Measurements from ENCODE around the gene RNF13.
"Not testable (repeated sequence)": the region's sequence is repeated elsewhere in the genome, so short reads cannot be mapped to it uniquely, and the experiment has no call there.

The RNF13 gene

DNA sequence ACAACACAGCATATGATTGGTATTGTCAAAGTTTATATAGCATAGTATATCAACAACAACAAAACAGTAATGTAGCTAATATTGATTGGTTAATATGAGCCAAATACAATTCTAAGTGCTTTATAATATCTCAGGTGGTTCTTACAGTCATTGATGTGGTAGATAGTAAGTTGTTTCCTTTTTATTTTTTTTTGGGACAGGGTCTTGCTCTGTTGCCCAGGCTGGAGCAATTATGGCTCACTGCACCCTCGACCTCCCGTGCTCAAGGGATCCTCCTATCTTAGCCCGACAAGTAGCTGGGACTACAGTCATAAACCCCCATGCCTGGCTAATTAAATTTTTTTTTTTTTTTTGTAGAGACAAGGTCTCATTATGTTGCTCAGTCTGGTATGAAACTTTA is 2.7 kb downstream of the RNF13 start:
- H3K27me3 ChIP-seq (ENCODE audit: control insufficient read depth in 1 of 2, insufficient read depth in 2 of 2, low read length in 2 of 2) = no peaks in the 10 kb centered on the region
- H3K36me3 ChIP-seq (ENCODE audit: control insufficient read depth in 1 of 2, insufficient read depth in 2 of 2, low read length in 2 of 2) = no peaks in the 10 kb centered on the region
- H3K4me1 ChIP-seq (ENCODE audit: control insufficient read depth in 1 of 2, insufficient read depth in 2 of 2, low read length in 2 of 2) = peaks cover 27 to 31% of the 10 kb centered on the region in 2 donors
- H3K27ac ChIP-seq (ENCODE audit: low read depth, low read length) = no peak overlapping the region
- H3K4me3 ChIP-seq (ENCODE audit: low read depth in 1 of 2, low read length in 2 of 2) = peak overlapping the region in 1 of 2 donors; percentile 45
- H3K9ac ChIP-seq (ENCODE audit: low read depth in 1 of 2, low read length in 2 of 2) = no peak overlapping the region
- no peaks in the 10 kb centered on the region for H3K9me3 ChIP-seq (ENCODE audit: control insufficient read depth in 1 of 2, low read length in 2 of 2)

DNA sequence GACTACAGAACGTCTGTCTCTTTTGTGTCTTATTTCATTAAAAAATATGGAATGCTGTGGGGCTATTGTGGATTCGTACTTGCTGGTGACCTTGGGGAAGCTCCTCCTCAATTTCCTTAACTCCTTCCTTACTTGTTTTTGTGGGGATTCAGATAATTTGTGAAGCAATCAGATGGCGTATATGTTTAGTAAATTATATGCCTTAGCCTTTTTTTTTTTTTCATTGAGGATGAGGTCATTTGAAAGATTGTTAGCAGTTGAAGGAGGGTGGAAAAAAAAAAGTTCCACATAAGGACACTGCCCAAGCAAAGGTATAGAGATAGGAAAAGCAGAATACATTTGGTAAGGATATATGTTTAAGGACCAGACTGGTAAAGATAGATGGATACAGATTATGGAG is 3.3 kb downstream of the RNF13 start:
- Histone ChIP-seq H3K27ac (ENCODE audit: low read depth, low read length) (no peak overlapping the region), H3K9me3 (ENCODE audit: control insufficient read depth in 1 of 2, low read length in 2 of 2) (no peaks in the 10 kb centered on the region), H3K4me3 (ENCODE audit: low read depth in 1 of 2, low read length in 2 of 2) (peak overlapping the region in 1 of 2 donors; percentile 45), H3K9ac (ENCODE audit: low read depth in 1 of 2, low read length in 2 of 2) (no peak overlapping the region), H3K36me3 (ENCODE audit: control insufficient read depth in 1 of 2, insufficient read depth in 2 of 2, low read length in 2 of 2) (no peaks in the 10 kb centered on the region), H3K4me1 (ENCODE audit: control insufficient read depth in 1 of 2, insufficient read depth in 2 of 2, low read length in 2 of 2) (peaks cover 27 to 31% of the 10 kb centered on the region in 2 donors), H3K27me3 (ENCODE audit: control insufficient read depth in 1 of 2, insufficient read depth in 2 of 2, low read length in 2 of 2) (no peaks in the 10 kb centered on the region)

DNA sequence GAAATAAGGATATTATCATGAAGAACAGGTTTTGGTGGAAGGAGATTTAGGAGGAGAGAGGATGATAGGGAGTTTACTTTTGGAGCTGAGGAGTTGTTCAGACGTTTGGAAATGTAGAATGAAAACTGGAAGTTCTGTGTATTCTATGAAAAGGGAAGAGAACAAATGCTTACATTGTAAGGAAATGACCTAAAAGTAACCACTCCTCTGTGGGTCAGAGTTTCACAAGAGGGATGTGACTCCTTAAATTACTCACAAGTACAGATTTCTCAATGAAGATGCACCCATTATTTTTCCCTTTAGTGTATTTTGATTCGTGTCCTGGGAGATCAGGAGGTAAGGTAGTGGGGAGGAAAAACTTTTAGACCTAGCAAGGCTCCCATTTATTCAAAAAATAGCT is 4.0 kb downstream of the RNF13 start:
- H3K4me3 ChIP-seq (ENCODE audit: low read depth in 1 of 2, low read length in 2 of 2) = no peak overlapping the region
- no peaks in the 10 kb centered on the region for H3K36me3 ChIP-seq (ENCODE audit: control insufficient read depth in 1 of 2, insufficient read depth in 2 of 2, low read length in 2 of 2)
- no peaks in the 10 kb centered on the region for H3K27me3 ChIP-seq (ENCODE audit: control insufficient read depth in 1 of 2, insufficient read depth in 2 of 2, low read length in 2 of 2)
- H3K4me1 ChIP-seq (ENCODE audit: control insufficient read depth in 1 of 2, insufficient read depth in 2 of 2, low read length in 2 of 2) = peaks cover 27 to 28% of the 10 kb centered on the region in 2 donors
- no peak overlapping the region for H3K9ac ChIP-seq (ENCODE audit: low read depth in 1 of 2, low read length in 2 of 2)
- H3K9me3 ChIP-seq (ENCODE audit: control insufficient read depth in 1 of 2, low read length in 2 of 2) = no peaks in the 10 kb centered on the region
- H3K27ac ChIP-seq (ENCODE audit: low read depth, low read length) = no peak overlapping the region

DNA sequence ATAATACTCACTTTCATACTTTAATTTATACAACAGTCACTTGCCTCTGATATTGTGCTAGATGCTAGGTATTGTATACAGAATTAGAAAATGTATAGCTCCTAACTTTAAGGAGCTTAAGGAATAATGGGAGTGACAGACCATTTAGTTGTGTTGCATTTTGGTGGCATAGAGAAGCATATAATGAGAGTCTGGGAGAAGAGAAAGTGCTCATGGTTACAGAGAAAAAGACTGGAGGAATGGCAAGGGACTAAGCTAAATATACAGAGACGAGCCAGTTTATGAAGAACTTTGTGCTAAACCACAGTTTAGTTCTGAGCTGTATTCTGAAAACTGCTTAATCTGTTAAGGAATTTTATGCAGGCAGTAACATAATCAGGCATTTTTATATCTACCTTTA is 6.4 kb downstream of the RNF13 start:
- Histone ChIP-seq H3K4me1 (ENCODE audit: control insufficient read depth in 1 of 2, insufficient read depth in 2 of 2, low read length in 2 of 2) (peaks cover 16 to 18% of the 10 kb centered on the region in 2 donors), H3K27ac (ENCODE audit: low read depth, low read length) (no peak overlapping the region), H3K9me3 (ENCODE audit: control insufficient read depth in 1 of 2, low read length in 2 of 2) (no peaks in the 10 kb centered on the region), H3K27me3 (ENCODE audit: control insufficient read depth in 1 of 2, insufficient read depth in 2 of 2, low read length in 2 of 2) (no peaks in the 10 kb centered on the region), H3K36me3 (ENCODE audit: control insufficient read depth in 1 of 2, insufficient read depth in 2 of 2, low read length in 2 of 2) (no peaks in the 10 kb centered on the region), H3K9ac (ENCODE audit: low read depth in 1 of 2, low read length in 2 of 2) (no peak overlapping the region), H3K4me3 (ENCODE audit: low read depth in 1 of 2, low read length in 2 of 2) (no peak overlapping the region)

DNA sequence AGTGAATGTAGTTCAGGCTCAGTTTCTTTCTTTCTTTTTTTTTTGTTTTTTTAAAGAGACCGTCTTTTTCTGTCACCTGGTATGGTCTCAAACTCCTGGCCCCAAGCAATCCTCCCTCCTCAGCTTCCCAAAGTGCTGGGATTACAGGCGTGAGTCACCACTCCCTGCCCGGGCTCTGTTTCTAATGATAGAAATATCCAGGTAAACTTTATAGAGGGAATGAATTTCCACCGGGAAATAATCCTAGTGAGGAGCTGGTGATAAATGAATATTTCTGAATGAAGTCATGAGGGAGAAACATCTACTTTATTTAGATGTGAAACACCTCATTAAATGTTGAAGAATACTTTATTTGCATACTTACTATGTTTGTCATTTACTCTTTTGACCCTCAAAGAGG is 7.2 kb downstream of the RNF13 start:
- Histone ChIP-seq H3K4me1 (ENCODE audit: control insufficient read depth in 1 of 2, insufficient read depth in 2 of 2, low read length in 2 of 2) (peaks cover 9 to 11% of the 10 kb centered on the region in 2 donors), H3K27ac (ENCODE audit: low read depth, low read length) (no peak overlapping the region), H3K9ac (ENCODE audit: low read depth in 1 of 2, low read length in 2 of 2) (no peak overlapping the region), H3K36me3 (ENCODE audit: control insufficient read depth in 1 of 2, insufficient read depth in 2 of 2, low read length in 2 of 2) (no peaks in the 10 kb centered on the region), H3K27me3 (ENCODE audit: control insufficient read depth in 1 of 2, insufficient read depth in 2 of 2, low read length in 2 of 2) (no peaks in the 10 kb centered on the region), H3K4me3 (ENCODE audit: low read depth in 1 of 2, low read length in 2 of 2) (no peak overlapping the region), H3K9me3 (ENCODE audit: control insufficient read depth in 1 of 2, low read length in 2 of 2) (no peaks in the 10 kb centered on the region)

DNA sequence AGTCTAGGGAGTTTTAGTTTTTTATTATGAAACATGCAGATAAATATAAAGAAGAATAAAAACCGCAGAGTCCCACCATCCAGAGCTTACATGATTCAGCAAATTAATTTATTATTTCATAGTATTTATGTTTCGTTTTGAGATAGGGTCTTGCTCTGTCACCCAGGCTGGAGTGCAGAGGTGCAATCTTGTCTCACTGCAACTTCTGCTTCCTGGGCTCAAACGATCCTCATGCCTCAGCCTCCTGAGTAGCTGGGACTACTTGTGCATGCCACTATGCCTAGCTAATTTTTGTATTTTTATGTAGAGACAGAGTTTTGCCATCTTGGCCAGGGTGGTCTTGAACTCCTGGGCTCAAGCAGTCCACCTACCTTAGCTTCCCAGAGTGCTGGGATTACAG is 13.6 kb downstream of the RNF13 start:
- Histone ChIP-seq H3K9ac (ENCODE audit: low read depth in 1 of 2, low read length in 2 of 2) (no peak overlapping the region), H3K4me1 (ENCODE audit: control insufficient read depth in 1 of 2, insufficient read depth in 2 of 2, low read length in 2 of 2) (no peaks in the 10 kb centered on the region), H3K4me3 (ENCODE audit: low read depth in 1 of 2, low read length in 2 of 2) (no peak overlapping the region), H3K27me3 (ENCODE audit: control insufficient read depth in 1 of 2, insufficient read depth in 2 of 2, low read length in 2 of 2) (no peaks in the 10 kb centered on the region), H3K27ac (ENCODE audit: low read depth, low read length) (no peak overlapping the region), H3K36me3 (ENCODE audit: control insufficient read depth in 1 of 2, insufficient read depth in 2 of 2, low read length in 2 of 2) (no peaks in the 10 kb centered on the region), H3K9me3 (ENCODE audit: control insufficient read depth in 1 of 2, low read length in 2 of 2) (peaks cover 12 to 15% of the 10 kb centered on the region in 2 donors)

DNA sequence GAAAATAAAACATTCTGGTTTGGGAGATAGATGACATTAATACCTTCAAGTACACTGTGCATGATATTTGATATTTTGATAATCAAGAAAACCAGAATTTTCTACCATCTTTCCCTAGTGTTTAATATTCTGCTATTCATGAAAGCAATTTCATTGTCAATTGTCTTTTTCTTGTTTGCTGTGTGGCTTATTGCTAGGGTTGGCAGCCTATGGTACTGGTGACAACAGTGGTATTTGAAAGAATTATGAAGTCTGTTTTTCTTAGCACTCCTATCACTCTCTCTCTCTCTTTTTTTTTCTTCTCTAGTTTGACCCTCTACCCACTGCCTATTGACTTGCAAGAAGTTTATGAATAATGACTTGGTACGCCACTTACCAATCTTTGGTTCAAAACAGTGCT is 15.4 kb downstream of the RNF13 start:
- H3K4me3 ChIP-seq (ENCODE audit: low read depth in 1 of 2, low read length in 2 of 2) = no peak overlapping the region

DNA sequence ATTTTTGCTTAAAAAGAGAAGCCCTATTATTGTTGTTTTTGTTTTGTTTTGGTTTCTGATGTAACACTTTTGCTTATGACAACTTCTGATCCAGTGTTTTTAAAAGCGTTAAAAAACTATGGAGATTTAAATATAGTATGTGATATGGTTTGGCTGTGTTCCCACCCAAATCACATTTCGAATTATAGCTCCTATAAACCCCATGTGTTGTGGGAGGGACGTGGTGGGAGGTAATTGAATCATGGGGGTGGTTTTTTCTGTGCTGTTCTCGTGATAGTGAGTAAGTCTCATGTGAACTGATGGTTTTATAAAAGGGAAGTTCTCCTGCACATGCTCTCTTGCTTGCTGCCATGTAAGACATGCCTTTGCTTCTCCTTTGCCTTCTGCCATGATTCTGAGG is 16.6 kb downstream of the RNF13 start:
- H3K36me3 ChIP-seq (ENCODE audit: control insufficient read depth in 1 of 2, insufficient read depth in 2 of 2, low read length in 2 of 2); H3K27ac ChIP-seq (ENCODE audit: low read depth, low read length); H3K4me3 ChIP-seq (ENCODE audit: low read depth in 1 of 2, low read length in 2 of 2); H3K27me3 ChIP-seq (ENCODE audit: control insufficient read depth in 1 of 2, insufficient read depth in 2 of 2, low read length in 2 of 2); H3K4me1 ChIP-seq (ENCODE audit: control insufficient read depth in 1 of 2, insufficient read depth in 2 of 2, low read length in 2 of 2); H3K9ac ChIP-seq (ENCODE audit: low read depth in 1 of 2, low read length in 2 of 2): not testable (repeated sequence)
- peaks cover 24 to 40% of the 10 kb centered on the region in 2 donors for H3K9me3 ChIP-seq (ENCODE audit: control insufficient read depth in 1 of 2, low read length in 2 of 2)

More for the DNA sequence above, 15.4 kb downstream of the RNF13 start:
- H3K4me1 ChIP-seq (ENCODE audit: control insufficient read depth in 1 of 2, insufficient read depth in 2 of 2, low read length in 2 of 2) = no peaks in the 10 kb centered on the region
- H3K27ac ChIP-seq (ENCODE audit: low read depth, low read length) = no peak overlapping the region
- peaks cover 19 to 30% of the 10 kb centered on the region in 2 donors for H3K9me3 ChIP-seq (ENCODE audit: control insufficient read depth in 1 of 2, low read length in 2 of 2)
- no peak overlapping the region for H3K9ac ChIP-seq (ENCODE audit: low read depth in 1 of 2, low read length in 2 of 2)
- peaks cover 0 to 3% of the 10 kb centered on the region in 2 donors for H3K36me3 ChIP-seq (ENCODE audit: control insufficient read depth in 1 of 2, insufficient read depth in 2 of 2, low read length in 2 of 2)
- no peaks in the 10 kb centered on the region for H3K27me3 ChIP-seq (ENCODE audit: control insufficient read depth in 1 of 2, insufficient read depth in 2 of 2, low read length in 2 of 2)

DNA sequence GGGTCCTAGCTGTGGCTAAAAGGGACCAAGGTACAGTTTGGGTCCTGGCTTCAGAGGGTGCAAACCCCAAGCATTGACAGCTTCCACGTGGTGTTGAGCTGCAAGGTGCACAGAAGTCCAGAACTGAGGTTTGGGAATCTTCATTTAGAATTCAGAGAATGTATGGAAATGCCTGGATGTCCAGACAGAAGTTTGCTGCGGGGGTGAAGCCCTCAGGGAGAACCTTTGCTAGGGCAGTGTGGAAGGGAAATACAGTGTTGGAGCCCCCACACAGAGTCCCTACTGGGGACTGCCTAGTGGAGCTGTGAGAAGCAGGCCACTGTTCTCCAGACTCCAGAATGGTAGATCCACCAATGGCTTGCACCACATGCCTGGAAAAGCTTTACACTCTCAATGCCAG is 17.9 kb downstream of the RNF13 start:
- Histone ChIP-seq H3K9me3 (ENCODE audit: control insufficient read depth in 1 of 2, low read length in 2 of 2) (peaks cover 25 to 43% of the 10 kb centered on the region in 2 donors), H3K27me3 (ENCODE audit: control insufficient read depth in 1 of 2, insufficient read depth in 2 of 2, low read length in 2 of 2) (no peaks in the 10 kb centered on the region), H3K9ac (ENCODE audit: low read depth in 1 of 2, low read length in 2 of 2) (no peak overlapping the region), H3K4me1 (ENCODE audit: control insufficient read depth in 1 of 2, insufficient read depth in 2 of 2, low read length in 2 of 2) (no peaks in the 10 kb centered on the region), H3K27ac (ENCODE audit: low read depth, low read length) (no peak overlapping the region), H3K36me3 (ENCODE audit: control insufficient read depth in 1 of 2, insufficient read depth in 2 of 2, low read length in 2 of 2) (peaks cover 0 to 3% of the 10 kb centered on the region in 2 donors), H3K4me3 (ENCODE audit: low read depth in 1 of 2, low read length in 2 of 2) (no peak overlapping the region)

DNA sequence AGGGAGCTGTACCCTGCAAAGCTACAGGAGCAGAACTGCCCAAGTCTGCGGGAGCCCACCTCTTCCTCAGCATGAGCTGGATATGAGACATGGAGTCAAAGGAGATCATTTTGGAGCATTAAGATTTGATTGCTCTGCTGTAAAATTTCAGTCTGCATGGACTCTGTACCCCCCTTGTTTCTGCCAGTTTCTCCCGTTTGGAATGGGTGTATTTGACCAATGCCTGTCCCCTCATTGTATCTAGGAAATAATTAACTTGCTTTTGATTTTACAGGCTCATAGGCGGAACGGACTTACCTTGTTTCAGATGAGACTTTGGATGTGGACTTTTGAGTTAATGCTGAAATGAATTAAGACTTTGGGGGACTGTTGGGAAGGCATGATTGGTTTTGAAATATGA is 18.3 kb downstream of the RNF13 start:
- no peak overlapping the region for H3K27ac ChIP-seq (ENCODE audit: low read depth, low read length)
- H3K27me3 ChIP-seq (ENCODE audit: control insufficient read depth in 1 of 2, insufficient read depth in 2 of 2, low read length in 2 of 2) = no peaks in the 10 kb centered on the region
- peaks cover 0 to 3% of the 10 kb centered on the region in 2 donors for H3K36me3 ChIP-seq (ENCODE audit: control insufficient read depth in 1 of 2, insufficient read depth in 2 of 2, low read length in 2 of 2)
- peaks cover 25 to 43% of the 10 kb centered on the region in 2 donors for H3K9me3 ChIP-seq (ENCODE audit: control insufficient read depth in 1 of 2, low read length in 2 of 2)
- H3K4me3 ChIP-seq (ENCODE audit: low read depth in 1 of 2, low read length in 2 of 2) = no peak overlapping the region
- H3K4me1 ChIP-seq (ENCODE audit: control insufficient read depth in 1 of 2, insufficient read depth in 2 of 2, low read length in 2 of 2) = no peaks in the 10 kb centered on the region
- no peak overlapping the region for H3K9ac ChIP-seq (ENCODE audit: low read depth in 1 of 2, low read length in 2 of 2)

DNA sequence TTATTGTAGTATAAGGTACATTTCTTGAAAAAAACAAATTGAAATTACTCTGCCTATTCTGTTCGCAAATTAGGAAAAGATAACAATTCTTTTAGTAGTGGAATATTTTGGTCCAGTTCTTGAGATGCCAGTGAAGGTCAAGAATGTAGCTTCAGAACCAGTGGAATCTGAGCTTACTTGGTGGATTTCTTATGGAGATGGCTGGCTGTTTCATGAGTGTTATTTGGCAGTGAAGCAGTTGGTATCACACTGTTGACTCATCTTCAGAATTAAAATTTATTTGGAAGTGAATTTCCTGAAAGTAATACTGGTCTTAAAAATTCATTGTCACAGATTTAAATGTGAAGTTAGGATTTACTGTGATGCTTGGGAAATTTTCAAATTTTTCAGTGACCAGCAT is 19.1 kb downstream of the RNF13 start:
- Histone ChIP-seq H3K27ac (ENCODE audit: low read depth, low read length) (no peak overlapping the region), H3K4me1 (ENCODE audit: control insufficient read depth in 1 of 2, insufficient read depth in 2 of 2, low read length in 2 of 2) (no peaks in the 10 kb centered on the region), H3K9me3 (ENCODE audit: control insufficient read depth in 1 of 2, low read length in 2 of 2) (peaks cover 30 to 43% of the 10 kb centered on the region in 2 donors), H3K4me3 (ENCODE audit: low read depth in 1 of 2, low read length in 2 of 2) (peak overlapping the region in 1 of 2 donors; percentile 14), H3K9ac (ENCODE audit: low read depth in 1 of 2, low read length in 2 of 2) (no peak overlapping the region), H3K36me3 (ENCODE audit: control insufficient read depth in 1 of 2, insufficient read depth in 2 of 2, low read length in 2 of 2) (peaks cover 0 to 3% of the 10 kb centered on the region in 2 donors), H3K27me3 (ENCODE audit: control insufficient read depth in 1 of 2, insufficient read depth in 2 of 2, low read length in 2 of 2) (no peaks in the 10 kb centered on the region)

All from duodenal mucosa (tissue), 2 donors.